NCI-H2081 (cell line): ENCODE measurements around the gene MROH9.
A peak's percentile ranks its signal among the peaks of the same experiment; 100 is the strongest.

Source experiments
- DNase-seq, 2 experiments: peaks; one replicate each; lab custom pipeline; 2025; lab: John Stamatoyannopoulos, UW

The MROH9 gene

DNA sequence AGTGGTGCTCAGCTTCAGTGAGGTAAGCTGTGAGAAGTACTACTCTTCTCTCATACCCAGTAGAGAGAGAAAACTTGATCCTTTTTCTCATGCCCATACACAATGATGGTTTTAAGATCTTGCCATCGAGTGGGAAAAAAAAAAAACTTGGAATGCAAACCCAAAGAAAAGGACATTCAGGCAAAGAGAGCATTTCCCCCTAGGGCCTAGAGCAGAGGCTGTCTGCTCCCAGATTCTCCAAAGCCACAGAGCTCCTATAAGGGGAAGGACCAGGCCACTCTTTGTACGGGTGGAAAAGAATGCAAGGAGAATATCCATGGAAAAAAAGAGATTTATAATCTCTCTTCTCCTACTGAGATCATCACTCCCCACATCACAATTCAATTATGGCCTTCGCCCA lies 34.9 kb downstream of the MROH9 start:
- DNase-seq, result no peak

DNA sequence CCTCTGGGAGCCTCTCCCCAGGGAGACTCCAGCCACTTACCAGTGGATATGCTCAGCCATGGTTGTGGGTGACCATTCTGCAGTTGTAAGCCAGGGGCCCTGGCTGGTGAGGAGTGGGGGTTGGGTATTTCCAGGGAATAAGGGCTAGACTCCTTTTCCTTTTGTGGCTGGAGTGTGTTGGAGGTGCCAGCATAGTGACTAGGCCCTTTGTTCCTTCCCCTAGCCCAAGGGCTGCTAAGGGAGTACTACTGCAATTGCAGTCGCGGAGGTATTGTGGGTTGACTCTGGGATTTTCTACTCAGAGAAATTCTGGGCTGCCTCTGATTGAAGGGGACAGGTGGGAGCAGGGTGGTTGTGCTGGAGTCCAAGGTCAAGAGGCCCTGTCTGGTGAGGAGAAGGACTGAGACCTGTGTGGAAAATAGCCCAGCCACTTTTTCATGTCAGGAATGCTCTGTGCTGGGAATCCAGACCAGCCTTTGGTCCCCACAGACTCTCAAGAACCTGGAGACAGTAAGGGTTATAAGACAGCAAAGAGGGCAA lies 43.1 kb downstream of the MROH9 start:
- DNase-seq, result no peak

DNA sequence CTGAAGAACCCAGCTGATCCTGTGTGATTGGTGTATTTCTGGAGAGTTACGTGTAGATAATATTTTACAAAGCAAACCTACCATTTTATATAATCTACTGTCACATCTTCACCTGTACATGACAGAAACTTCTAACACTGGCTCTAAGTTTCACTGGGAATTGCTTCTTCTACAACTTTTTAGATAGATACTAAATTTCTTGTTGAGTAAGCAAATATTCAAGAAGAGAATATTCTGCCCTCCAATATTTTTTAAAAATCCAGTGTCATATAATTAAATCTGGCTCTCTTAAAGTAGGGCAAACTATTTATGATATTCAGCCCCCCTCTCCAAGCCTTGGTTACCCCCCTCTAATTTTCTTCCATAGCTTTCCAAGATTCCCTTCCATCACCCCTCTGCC lies 50.1 kb downstream of the MROH9 start:
- no peak for DNase-seq

DNA sequence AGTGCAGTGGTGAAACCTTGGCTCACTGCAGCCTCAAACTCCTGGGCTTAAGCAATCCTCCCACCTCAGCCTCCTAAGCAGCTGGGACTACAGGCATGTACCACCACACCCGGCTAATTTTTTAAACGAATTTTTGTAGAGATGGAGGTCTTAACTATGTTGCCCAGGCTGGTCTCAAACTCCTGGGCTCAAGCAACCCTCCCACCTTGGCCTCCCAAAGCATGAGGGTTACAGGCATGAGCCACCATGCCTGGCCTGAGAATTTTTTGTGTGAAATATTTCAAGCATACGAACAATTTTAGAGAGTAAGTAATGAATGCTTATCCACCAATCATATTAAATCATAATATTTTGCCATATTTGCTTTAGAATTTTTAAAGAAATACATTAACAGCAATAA lies 51.6 kb downstream of the MROH9 start:
- DNase-seq, result no peak

DNA sequence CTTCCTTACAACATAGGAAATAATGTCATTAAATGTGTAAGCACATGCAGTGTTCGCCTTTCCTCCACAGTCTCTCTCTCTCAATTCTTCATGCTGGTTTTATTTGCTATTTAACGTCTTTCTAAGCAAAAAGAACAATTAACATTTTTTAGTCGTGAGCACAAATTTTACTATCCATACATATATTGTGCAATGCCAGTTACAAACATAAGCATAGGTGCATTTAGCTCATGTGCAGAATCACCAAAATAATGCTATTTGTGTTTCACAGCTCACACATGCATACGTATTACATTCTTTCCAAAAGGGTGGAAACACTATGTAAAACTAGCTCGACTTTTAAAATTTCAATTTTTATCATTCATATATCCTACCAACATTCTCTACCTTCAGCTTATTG lies 52.1 kb downstream of the MROH9 start:
- DNase-seq, result no peak

DNA sequence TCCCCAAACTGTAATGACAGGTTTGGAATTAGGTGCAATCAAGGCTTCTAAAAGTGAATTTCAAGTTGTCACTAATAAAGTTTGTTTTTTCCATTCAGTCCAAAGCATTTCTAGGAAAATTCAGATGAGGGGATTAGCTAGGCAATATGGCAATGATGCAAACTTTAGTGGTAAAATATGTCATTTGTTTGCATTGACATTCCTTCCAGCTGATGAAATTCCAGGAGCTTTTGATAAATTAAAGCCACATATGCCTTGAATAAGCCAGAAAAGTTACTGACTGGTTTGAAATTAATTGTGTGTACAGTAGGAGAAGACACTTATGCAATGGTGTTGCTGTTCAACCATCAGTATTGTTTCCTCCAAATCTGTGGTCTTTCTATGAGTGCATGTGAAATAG lies 57.8 kb downstream of the MROH9 start:
- DNase-seq, result no peak

DNA sequence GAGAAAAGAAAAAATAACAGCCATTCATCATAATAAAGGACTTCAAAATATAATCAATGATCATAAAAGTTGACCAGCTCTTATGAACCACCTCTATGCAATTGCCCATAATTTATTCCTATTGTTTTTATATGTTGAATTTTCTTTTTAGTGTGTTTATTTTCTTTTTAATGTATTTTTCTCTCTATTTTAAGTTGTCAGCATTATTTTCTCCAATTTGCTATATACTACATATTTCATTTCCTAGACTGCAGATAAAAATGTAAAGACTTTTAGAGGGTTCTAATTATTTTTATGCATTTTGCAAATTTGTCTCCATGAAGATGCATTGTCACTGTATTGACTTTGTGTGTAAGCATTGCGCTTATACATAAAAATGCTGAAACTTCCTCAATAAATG lies 58.4 kb downstream of the MROH9 start:
- no peak for DNase-seq

DNA sequence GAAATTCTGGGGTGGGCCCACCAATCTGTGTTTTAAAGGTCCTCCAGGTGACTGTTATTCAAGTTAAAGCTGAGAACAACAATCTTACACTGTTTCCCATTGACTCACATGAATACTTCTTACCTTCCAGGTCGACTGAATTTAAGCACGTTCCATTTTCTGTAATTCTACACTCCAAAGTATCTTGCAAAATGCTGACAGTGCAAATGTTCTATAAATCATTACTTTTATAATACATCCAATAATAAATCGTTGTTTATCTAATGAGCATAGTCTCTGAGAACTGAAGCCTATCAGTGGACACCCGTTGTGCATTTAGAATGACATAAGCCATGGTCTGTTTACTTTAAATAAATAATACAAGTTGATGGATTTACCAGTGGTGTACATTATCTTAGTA lies 79.5 kb downstream of the MROH9 start:
- no peak for DNase-seq

DNA sequence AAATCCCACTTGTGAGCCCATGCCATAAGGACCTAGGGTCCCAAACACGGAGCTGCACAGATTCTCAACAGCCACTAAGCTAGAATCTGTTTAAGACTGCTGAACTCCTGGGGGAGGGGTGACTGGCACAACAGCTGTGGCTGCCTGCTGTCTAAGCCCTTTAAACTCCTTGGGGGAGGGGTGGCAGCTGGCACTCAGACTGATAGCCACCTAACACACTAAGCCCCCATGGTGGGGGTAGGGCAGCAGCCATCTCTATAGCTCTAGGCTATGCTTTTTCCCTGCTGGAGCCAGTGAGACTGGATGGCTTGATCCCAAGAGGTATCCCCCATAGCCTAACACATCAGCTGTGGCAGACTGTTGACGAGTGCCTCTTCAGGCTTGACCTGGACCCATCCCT lies 82.1 kb downstream of the MROH9 start:
- no peak for DNase-seq

DNA sequence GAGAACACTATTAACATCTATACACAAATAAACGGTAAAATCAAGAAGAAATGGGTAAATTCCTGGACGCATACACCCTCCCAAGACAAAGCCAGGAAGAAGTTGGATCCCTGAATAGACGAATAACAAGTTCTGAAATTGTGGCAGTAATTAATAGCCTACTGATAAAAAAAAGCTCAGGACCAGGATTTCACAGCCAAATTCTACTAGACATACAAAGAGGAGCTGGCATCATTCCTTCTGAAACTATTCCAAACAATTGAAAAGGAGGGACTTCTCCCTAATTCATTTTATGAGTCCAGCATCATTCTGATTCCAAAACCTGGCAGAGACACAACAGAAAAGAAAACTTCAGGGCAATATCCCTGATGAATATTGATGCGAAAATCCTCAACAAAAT lies 84.6 kb downstream of the MROH9 start:
- no peak for DNase-seq

DNA sequence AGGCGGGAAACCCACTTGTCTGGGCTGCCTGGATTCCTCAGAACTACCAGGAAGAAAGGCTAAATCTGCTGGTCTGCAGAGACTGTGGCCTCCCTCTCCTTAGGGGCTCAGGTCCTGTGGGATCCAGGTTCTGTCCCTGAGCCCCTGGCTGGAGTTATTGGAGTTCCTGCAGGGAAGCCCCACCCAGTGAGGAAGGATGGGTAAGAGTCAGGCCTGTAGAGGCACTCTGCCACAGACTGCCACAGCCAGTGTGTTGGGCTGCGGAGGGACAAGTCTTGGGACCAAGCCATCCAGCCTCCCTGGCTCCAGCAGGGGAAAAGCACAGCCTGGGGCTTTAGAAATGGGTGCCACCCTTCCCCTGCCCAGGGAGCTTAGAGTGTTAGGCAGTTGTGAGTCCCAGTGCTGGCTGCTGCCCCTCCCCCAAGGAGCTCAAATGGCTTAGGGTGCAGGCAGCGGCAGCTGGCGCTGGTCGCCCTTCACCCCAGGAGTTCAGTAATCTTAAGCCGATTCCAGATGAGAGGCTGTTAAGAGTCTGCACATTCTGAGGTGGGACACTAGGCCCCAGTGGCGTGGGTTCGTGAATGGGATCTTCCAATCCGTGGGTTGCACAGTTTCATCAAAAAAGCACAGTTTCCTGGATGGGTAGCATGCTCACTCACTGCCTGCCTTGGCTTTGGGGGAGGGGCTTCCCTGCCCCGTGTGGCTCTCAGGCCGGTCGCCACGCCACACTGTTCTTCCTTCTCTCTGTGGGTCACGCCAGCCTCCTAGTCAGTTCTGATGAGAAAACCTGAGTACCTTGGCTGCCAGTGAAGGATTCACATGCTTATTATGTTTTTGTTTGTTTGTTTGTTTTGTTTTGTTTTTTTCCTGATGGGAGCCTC lies 97.7 kb downstream of the MROH9 start:
- no peak for DNase-seq

DNA sequence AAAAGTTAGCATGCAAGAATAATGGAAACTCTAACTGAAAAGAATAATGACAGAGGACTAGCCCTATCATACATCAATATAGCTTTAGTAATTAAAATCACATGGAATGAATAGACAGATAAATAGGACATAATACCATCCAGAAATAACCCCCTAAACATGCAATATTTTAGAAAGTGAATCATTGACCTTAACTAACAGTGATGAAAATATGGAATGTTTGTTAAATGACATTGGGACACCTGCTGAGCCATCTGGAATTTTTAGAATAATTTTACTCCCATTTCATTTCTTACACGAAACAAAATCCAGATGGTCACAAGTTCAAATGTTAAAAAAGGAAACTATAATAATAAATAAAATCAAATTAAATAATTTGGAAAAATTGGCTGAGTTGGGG lies 102.3 kb downstream of the MROH9 start:
- DNase-seq, result no peak

DNA sequence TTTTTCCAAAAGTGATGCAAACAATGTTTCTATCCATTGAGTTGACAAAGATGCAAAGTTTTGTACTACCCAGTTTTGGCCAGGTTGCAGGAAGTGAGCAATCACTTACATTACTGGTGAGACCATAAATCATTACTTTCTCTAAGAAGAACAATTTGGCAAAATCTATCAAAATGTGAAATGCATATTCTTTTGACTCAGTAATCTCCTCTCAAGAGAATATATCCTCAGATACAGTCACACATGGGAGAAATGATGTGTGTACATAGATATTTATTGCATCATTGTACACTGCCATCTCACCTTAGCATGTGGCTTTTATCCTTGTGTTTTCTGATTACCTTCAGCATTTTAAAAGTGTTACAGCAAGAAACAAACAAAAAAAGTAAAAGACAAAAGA lies 103.0 kb downstream of the MROH9 start:
- DNase-seq, result no peak

DNA sequence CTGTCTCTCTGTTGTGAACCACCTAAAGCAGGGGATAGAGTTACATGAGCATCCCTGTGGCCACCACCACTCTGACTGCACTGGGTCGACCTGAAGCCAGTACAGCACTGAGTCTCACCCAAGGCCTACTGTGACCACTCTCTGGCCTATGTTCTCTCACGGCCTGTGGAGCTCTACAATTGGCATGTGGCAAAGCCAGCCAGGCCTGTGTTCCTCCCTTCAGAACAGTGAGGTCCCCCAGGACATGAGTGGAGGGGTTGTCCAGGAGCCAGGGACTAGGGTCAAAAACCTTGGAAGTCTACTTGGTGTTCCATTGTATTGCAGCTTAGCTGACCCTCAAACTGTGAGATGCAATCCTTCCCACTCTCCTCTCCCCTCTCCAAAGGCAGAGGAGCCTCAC lies 112.7 kb downstream of the MROH9 start:
- DNase-seq, result no peak

DNA sequence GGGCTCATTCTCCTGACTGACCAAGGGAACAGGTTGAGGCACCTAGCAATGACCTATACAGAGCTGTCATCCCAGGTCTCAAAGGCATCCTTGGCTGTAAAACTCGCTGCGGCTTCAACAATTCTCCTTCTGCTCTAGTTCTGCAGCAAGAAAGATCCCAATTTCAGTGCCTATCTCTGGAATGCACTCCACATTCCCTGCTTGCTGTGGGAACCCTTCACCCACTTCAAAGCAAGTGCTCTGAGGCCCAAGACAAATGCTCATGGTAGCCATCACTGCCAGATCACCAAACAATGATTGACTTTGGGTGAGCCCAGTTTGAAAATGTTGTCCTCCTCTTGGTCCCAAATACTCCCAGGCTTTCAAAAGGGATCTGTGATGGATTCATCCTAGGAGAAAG lies 117.6 kb downstream of the MROH9 start:
- DNase-seq, result no peak

DNA sequence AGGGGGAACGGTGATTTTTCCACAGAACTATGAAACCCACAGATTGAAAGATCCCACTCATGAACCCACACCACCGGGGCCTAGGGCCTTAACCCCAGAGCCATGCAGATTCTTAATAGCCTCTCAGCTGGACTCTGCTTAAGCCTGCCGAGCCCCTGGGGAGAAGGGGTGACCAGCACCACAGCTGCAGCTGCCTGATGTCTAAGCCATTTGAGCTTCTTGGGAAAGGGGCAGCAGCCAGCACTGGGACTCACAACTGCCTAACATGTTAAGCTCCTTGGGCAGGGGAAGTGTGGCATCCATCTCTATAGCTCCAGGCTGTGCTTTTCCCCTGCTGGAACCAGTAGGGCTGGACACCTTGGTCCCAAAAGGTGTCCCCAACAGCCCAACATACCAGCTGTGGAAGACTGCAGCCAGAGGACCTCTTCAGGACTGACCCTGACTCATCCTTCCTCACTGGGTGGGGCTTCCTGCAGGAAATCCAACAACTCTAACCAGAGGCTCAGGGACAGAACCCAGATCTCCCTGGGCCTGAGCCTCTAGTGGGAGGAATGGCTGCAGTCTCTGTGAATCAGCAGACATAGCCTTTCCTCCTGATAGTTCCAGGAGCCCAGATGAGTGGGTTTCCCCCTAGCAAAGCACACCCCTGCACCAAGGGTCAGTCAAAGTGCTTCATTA lies 120.8 kb downstream of the MROH9 start:
- DNase-seq, result no peak

DNA sequence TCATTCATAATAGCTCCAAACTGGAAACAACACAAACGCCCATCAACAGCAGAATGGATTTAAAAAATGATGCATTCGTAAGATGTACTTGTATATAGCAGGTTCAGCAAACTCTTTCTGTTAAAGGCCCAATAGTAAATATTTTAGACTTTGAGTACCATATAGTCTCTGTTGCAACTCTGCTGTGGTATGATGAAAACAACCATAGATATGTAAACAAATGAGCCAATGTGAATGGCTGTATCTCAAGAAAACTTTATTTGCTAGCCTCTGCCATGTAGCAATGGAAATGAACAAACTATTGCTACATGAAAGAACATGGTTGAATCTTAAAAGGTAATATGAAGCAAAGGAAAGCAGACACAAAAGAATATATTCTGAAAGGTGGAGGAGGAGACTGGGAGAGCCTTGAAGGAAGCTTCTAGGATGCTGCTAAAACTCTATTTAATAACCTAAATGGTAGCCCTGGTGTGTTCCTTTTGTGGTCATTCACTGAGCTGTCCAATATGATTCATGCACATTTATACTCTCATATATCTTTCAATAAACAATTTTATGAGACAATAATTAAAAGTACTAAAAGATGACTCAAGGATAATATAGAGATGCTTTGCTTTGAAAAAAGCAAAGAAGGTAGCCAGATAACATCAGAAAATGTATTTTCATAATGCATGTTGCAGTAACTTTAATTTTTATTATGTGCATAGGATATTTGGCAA lies 126.2 kb downstream of the MROH9 start:
- no peak for DNase-seq

DNA sequence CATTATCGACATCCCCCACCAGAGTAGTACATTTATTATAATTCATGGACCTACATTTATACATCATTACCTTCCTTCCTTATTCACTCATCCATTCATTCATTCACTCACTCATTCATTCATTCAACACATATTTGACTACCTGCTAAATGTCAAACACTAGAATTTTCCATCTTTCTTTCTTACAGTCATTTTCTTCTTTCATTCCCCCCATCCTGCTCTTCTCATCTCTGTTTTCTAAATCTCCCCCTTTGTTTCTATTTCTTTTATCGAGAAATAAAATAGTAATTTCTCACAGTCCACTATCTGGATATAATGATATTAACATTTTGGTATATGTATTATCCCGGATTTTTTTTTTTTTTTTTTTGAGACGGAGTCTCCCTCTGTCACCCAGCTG lies 127.6 kb downstream of the MROH9 start:
- DNase-seq, result no peak

DNA sequence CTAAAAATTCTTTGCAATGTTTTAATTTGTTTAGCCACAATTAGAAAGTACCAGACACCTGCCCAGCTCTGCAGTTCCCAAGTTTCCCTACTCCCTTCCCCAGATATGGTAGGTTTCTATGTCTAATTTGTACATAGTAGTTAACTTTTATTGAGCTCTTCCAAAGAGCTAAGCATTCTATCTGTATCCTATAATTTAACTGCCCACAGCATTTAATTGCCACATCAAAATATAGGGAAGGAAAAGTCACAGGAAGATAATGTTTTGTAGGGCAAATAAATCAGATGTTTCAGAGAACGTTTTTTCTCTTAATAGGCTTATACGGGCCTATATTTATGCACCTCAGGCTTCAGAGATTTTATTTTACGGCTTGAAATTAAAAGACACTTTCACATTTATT lies 139.7 kb downstream of the MROH9 start:
- DNase-seq, result peak in 1 of 2 experiments; percentile 15

DNA sequence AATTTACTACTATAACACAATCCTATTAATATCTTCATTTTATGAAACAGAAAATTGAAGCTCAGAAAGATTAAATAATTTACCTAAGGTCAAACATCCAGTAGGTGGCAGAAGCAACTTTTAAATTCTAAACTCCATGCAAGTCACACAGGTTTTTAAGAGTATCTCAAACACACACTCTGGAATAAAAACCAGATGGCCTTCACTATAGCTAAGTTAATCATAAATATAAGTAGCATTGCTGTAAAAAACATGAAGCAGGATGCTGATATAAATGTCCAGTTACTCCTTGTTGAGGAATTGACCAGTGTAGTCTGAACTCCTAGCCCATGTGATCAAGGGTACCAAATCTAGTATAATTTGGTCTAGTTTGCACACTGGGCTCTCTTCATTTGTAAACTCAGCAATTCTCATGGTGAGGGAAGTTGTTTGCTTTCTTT lies 146.0 kb downstream of the MROH9 start:
- peak in 1 of 2 experiments; percentile 28 for DNase-seq

DNA sequence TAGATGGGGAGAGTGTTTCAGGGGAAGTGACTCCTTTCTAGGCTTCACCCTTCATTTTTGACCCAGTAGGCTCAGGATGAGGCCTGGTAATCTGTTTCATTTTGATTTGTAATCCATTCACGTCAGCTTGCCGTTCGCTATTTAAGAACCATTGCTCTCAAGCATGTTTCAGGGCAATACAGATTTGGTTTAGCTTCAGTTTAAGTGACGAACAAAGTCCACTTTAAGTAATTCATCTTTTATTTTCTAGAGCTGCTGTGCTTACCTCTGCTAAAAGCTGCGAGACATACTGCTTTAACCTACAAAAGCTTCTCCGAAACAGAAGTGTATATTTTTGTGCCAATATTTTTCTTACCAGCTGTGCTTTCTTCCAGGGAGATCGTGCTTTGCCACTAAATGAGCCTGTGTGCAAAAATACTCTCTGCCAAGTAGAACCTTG lies 146.4 kb downstream of the MROH9 start:
- DNase-seq, result no peak

DNA sequence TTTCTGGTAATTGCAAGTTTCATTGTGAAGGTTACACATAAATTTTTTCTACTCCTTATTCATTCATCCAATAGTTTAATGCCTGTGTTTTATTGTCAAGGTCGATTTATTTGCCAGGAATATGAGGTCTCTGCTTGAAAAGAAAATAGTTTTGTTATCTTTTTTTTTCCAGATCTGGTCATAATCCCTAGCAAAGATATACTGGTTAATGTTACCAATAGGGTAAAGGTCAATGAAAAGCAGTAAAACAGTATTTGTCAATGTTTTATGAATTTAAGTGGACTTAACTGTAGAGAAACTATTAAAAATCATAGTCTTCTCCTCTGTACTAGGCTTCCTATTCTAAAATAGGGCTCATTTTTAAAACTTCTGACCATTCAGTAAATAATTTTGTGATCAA lies 147.3 kb downstream of the MROH9 start:
- DNase-seq, result no peak

DNA sequence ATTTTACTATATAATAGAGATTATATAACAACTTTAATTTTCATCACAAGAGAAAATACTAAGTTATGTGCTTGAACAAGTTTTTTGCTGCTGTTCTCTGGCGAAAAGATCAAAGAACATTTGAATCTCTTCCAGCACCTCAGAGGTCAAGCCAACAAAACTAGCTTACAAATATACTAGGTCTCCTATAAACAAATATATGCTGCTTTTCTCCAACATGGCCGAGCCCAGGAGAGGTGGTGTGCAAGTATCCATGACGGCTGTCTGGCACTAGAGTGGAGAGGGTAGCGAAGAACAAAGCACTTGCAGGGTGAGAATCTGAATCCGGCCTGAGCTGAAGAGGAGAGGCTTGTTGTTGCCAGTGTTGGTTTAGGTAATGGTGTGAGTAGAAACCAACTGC lies 147.9 kb downstream of the MROH9 start:
- no peak for DNase-seq
